ENCODE data around the gene YLPM1. TPM values are rescaled to one million over a fixed set of nuclear protein-coding genes. Genes with fewer than 3 reads are reported as not detected.

Gene YLPM1
- total and polyA plus RNA-seq, 2 donors (not counting 1 experiment from before 2014, with no cell fraction given), result 22.4 to 116 TPM

- Mint-ChIP-seq H3K27me3 (no peaks in the 10 kb centered on the region), H3K4me3 (no peak overlapping the region), H3K4me1 (peaks cover 45% of the 10 kb centered on the region), H3K9me3 (ENCODE audit: insufficient read depth) (no peaks in the 10 kb centered on the region), H3K27ac (peak overlapping the region; percentile 2)
- peaks cover 3 to 12% of the 10 kb centered on the region in 2 experiments for H3K36me3 ChIP-seq (replicated peaks in 1 of 2; ENCODE audit: control extremely low read depth in 1 of 2, control insufficient read depth in 1 of 2, extremely low read depth in 1 of 2, insufficient read depth in 2 of 2, low read length in 1 of 2)
- TF ChIP-seq CTCF (IDR thresholded peaks at IDR 0.05) (no peak), EZH2 (IDR thresholded peaks at IDR 0.05; ENCODE audit: borderline replicate concordance, insufficient read depth, low read depth, low read length, poor library complexity, severe bottlenecking) (no peak)
- H3K9me3 ChIP-seq (ENCODE audit: control extremely low read depth in 1 of 3, control insufficient read depth in 2 of 3, insufficient read depth in 1 of 3, low read length in 2 of 3), result no peaks in the 10 kb centered on the region
- H3K4me1 ChIP-seq (ENCODE audit: control insufficient read depth in 2 of 2, insufficient read depth in 2 of 2, low read length in 2 of 2), result peaks cover 14 to 19% of the 10 kb centered on the region in 2 donors
- H3K9ac ChIP-seq (ENCODE audit: low read length), result no peak overlapping the region
- intact Hi-C loops (cut with micrococcal nuclease), result no loop called here
- ATAC-seq (ENCODE audit: low read depth), result no peak
- no peak overlapping the region for H3K4me3 ChIP-seq (ENCODE audit: control extremely low read depth in 1 of 5, extremely low read depth in 1 of 5, insufficient read depth in 1 of 5, low read depth in 2 of 5, low read length in 4 of 5)
- H4K20me1 ChIP-seq (ENCODE audit: control insufficient read depth, insufficient read depth, low read length, poor library complexity, severe bottlenecking), result no peaks in the 10 kb centered on the region
- no peaks in the 10 kb centered on the region for H3K27me3 ChIP-seq (replicated peaks in 1 of 4; ENCODE audit: control extremely low read depth in 1 of 4, control insufficient read depth in 3 of 4, insufficient read depth in 4 of 4, low read length in 3 of 4)
- ChIA-PET CTCF (no interaction called here), POLR2A (no interaction called here)
- H2AFZ ChIP-seq (ENCODE audit: insufficient read depth, low read depth, low read length, poor library complexity, severe bottlenecking), result no peak overlapping the region
- no peak overlapping the region for H3K4me2 ChIP-seq (replicated peaks; ENCODE audit: low read depth, low read length, poor library complexity, severe bottlenecking)
- H3K79me2 ChIP-seq (ENCODE audit: control insufficient read depth, insufficient read depth, low read length), result peaks cover 86% of the 10 kb centered on the region
- H3K27ac ChIP-seq (ENCODE audit: low read length in 2 of 2), result no peak overlapping the region
- no peak for DNase-seq
- 100% methylated on average over 5 of the region's 5 CpGs for WGBS (ENCODE audit: insufficient coverage)
Measured at GRCh38 chr14:74771399-74771798, 8.3 kb downstream of the YLPM1 start.

- Histone ChIP-seq H3K36me3 (replicated peaks in 1 of 2; ENCODE audit: control extremely low read depth in 1 of 2, control insufficient read depth in 1 of 2, extremely low read depth in 1 of 2, insufficient read depth in 2 of 2, low read length in 1 of 2) (peaks cover 0 to 64% of the 10 kb centered on the region in 2 experiments), H3K79me2 (ENCODE audit: control insufficient read depth, insufficient read depth, low read length) (peaks cover 39% of the 10 kb centered on the region)
Measured at GRCh38 chr14:74784634-74785033, 21.5 kb downstream of the YLPM1 start.

More at GRCh38 chr14:74784634-74785033, 21.5 kb downstream of the YLPM1 start:
- TF ChIP-seq CTCF (IDR thresholded peaks at IDR 0.05), result no peak
- no peak for TF ChIP-seq EZH2 (IDR thresholded peaks at IDR 0.05; ENCODE audit: borderline replicate concordance, insufficient read depth, low read depth, low read length, poor library complexity, severe bottlenecking)
- Histone ChIP-seq H4K20me1 (ENCODE audit: control insufficient read depth, insufficient read depth, low read length, poor library complexity, severe bottlenecking) (no peaks in the 10 kb centered on the region), H3K9me3 (ENCODE audit: control extremely low read depth in 1 of 3, control insufficient read depth in 2 of 3, insufficient read depth in 1 of 3, low read length in 2 of 3) (peaks cover 0 to 3% (median 0%) of the 10 kb centered on the region in 3 donors), H3K27ac (ENCODE audit: low read length in 2 of 2) (peak overlapping the region in 1 of 2 donors; percentile 40), H3K4me2 (replicated peaks; ENCODE audit: low read depth, low read length, poor library complexity, severe bottlenecking) (no peak overlapping the region), H3K4me3 (ENCODE audit: control extremely low read depth in 1 of 5, extremely low read depth in 1 of 5, insufficient read depth in 1 of 5, low read depth in 2 of 5, low read length in 4 of 5) (no peak overlapping the region), H3K27me3 (replicated peaks in 1 of 4; ENCODE audit: control extremely low read depth in 1 of 4, control insufficient read depth in 3 of 4, insufficient read depth in 4 of 4, low read length in 3 of 4) (no peaks in the 10 kb centered on the region), H3K9ac (ENCODE audit: low read length) (no peak overlapping the region), H3K4me1 (ENCODE audit: control insufficient read depth in 2 of 2, insufficient read depth in 2 of 2, low read length in 2 of 2) (no peaks in the 10 kb centered on the region), H2AFZ (ENCODE audit: insufficient read depth, low read depth, low read length, poor library complexity, severe bottlenecking) (no peak overlapping the region)
- peaks cover 2% of the 10 kb centered on the region for H3K4me1 Mint-ChIP-seq
- no peaks in the 10 kb centered on the region for H3K9me3 Mint-ChIP-seq (ENCODE audit: insufficient read depth)
- CTCF ChIA-PET, result interaction anchor here (1.1 to 1.8 kb wide), 3 partner anchors 20 to 176 kb away, joined by 3 to 9 read pairs (median 6); no protein-coding TSS in a partner anchor
- H3K4me3 Mint-ChIP-seq, result no peak overlapping the region
- no peaks in the 10 kb centered on the region for H3K27me3 Mint-ChIP-seq
- DNase-seq, result no peak
- POLR2A ChIA-PET, result no interaction called here
- no peak overlapping the region for H3K27ac Mint-ChIP-seq
- ATAC-seq (ENCODE audit: low read depth), result no peak
- intact Hi-C loops (cut with micrococcal nuclease), result no loop called here

Data from B cell (primary cell).